HCT116 (cell line): ENCODE measurements around the gene CYTL1. TPM values are rescaled to one million over a fixed set of nuclear protein-coding genes. Genes with fewer than 3 reads are reported as not detected.

Experiments used
- ATAC-seq: fragments of 200-7000 bp; cut with Tn5 transposase; 2 replicates; pipeline ENCODE4 v1.9.1; 2020; ENCODE audit warnings: mild to moderate bottlenecking, moderate library complexity
- BruUV-seq: library from RNA; stranded (reverse); fragments of 400-500 nt; replicated peaks from 2 replicates; lab custom pipeline; 2021; lab: Mats Ljungman, UMichigan
- CTCF ChIA-PET: fragments of 300-600 bp; sonication (Branson Sonifier 250); formaldehyde crosslinking; loops from one replicate; lab custom pipeline; 2021; ENCODE audit warnings: antibody characterized with exemption; lab: Charles Lee
- POLR2A ChIA-PET: fragments of 300-600, 350-600 bp; sonication (Branson Sonifier 250); formaldehyde crosslinking; loops from one replicate; lab custom pipeline; 2021; ENCODE audit warnings: antibody characterized with exemption; lab: Charles Lee
- RAD21 ChIA-PET, 2 experiments: fragments of 300-600 bp; sonication (Branson Sonifier 250); formaldehyde crosslinking; loops; one replicate each; lab custom pipeline; 2023; ENCODE audit warnings: low total read pairs in 2 of 2; ENCODE audit not compliant: uncharacterized antibody in 2 of 2, unreplicated experiment in 2 of 2, low non-redundant PET in 1 of 2; lab: Charles Lee
- DNase-seq: peaks from one replicate; pipeline ENCODE4 v3.0.0-alpha.2; 2010; ENCODE audit warnings: low read depth, low spot score
- H2AFZ ChIP-seq: fragments of 200-600 bp; shearing (Covaris generic), sonication (generic); 2 replicates; pipeline ENCODE4 v1.6.1; 2017; ENCODE audit warnings: low read depth, mixed run types, mixed read lengths, antibody characterized with exemption, low read length; ENCODE audit not compliant: poor library complexity, severe bottlenecking
- H3K27ac ChIP-seq: 2 replicates; pipeline ENCODE4 v1.5.1; 2012; ENCODE audit warnings: low read depth, low read length
- H3K27me3 ChIP-seq: fragments of 200-600 bp; sonication (generic); 2 replicates; pipeline ENCODE4 v1.6.1; 2016; ENCODE audit warnings: mixed run types, low read length, mixed read lengths; ENCODE audit not compliant: insufficient read depth
- H3K36me3 ChIP-seq, 2 experiments: fragments of 200-500 bp in 1 of 2; fragments of 200-600 bp in 1 of 2; sonication (Bioruptor generic) in 1 of 2; sonication (generic) in 1 of 2; 2 replicates each; pipeline versions ENCODE4 v1.5.1 to v1.6.1; 2014 to 2016; ENCODE audit warnings: low read length in 2 of 2, inconsistent platforms in 1 of 2, mixed read lengths in 1 of 2, mixed run types in 1 of 2; ENCODE audit not compliant: insufficient read depth in 2 of 2, control insufficient read depth in 1 of 2
- H3K4me1 ChIP-seq, 2 experiments: fragments of 200-600 bp in 1 of 2; sonication (generic) in 1 of 2; 2 replicates each; pipeline versions ENCODE4 v1.5.1 to v1.6.1; 2012 to 2017; ENCODE audit warnings: low read length in 2 of 2, inconsistent platforms in 1 of 2, mild to moderate bottlenecking in 1 of 2, mixed read lengths in 1 of 2, mixed run types in 1 of 2, moderate library complexity in 1 of 2; ENCODE audit not compliant: insufficient read depth in 2 of 2, control insufficient read depth in 1 of 2
- H3K4me2 ChIP-seq: fragments of 200-600 bp; sonication (generic); 2 replicates; pipeline ENCODE4 v1.6.1; 2017; ENCODE audit warnings: mixed run types, low read length, mixed read lengths
- H3K4me3 ChIP-seq, 2 experiments: fragments of 200-600 bp in 1 of 2; sonication (generic) in 1 of 2; replicated peaks in 1 of 2; 2 replicates each; pipeline ENCODE4 v1.5.1; 2011 to 2016; ENCODE audit warnings: low read length in 2 of 2, control low read depth in 1 of 2, low read depth in 1 of 2, mild to moderate bottlenecking in 1 of 2, mixed read lengths in 1 of 2, mixed run types in 1 of 2
- H3K79me2 ChIP-seq: fragments of 200-600 bp; sonication (generic); 2 replicates; pipeline ENCODE4 v1.6.1; 2017; ENCODE audit warnings: mild to moderate bottlenecking, mixed run types, low read length, moderate library complexity, mixed read lengths; ENCODE audit not compliant: insufficient read depth
- H3K9ac ChIP-seq: fragments of 200-600 bp; sonication (generic); 2 replicates; pipeline ENCODE4 v1.6.1; 2016; ENCODE audit warnings: low read length, mixed read lengths
- H3K9me2 ChIP-seq: fragments of 200-600 bp; sonication (generic), shearing (Covaris generic); 2 replicates; pipeline ENCODE4 v1.6.1; 2017; ENCODE audit warnings: mixed run types, mild to moderate bottlenecking, moderate library complexity; ENCODE audit not compliant: insufficient read depth
- H3K9me3 ChIP-seq, 2 experiments: fragments of 200-500 bp in 1 of 2; fragments of 200-600 bp in 1 of 2; sonication (Bioruptor generic) in 1 of 2; sonication (generic) in 1 of 2; 2 replicates each; pipeline ENCODE4 v1.6.1; 2014 to 2017; ENCODE audit warnings: low read length in 2 of 2, mixed read lengths in 2 of 2, inconsistent platforms in 1 of 2, low read depth in 1 of 2, mild to moderate bottlenecking in 1 of 2, mixed run types in 1 of 2, moderate library complexity in 1 of 2; ENCODE audit not compliant: control insufficient read depth in 1 of 2, insufficient read depth in 1 of 2
- H4K20me1 ChIP-seq: fragments of 200-600 bp; sonication (generic), shearing (Covaris generic); 2 replicates; pipeline ENCODE4 v1.6.1; 2017; ENCODE audit warnings: mixed run types, mild to moderate bottlenecking, moderate library complexity; ENCODE audit not compliant: insufficient read depth
- CBX3 ChIP-seq: IDR thresholded peaks from 2 replicates; pipeline ENCODE4 v1.6.1; 2012; ENCODE audit warnings: low read depth
- CTCF ChIP-seq, 3 experiments: fragments of 200-600 bp in 1 of 3; sonication (generic) in 1 of 3; IDR thresholded peaks in 2 of 3; conservative IDR thresholded peaks in 1 of 3; 2 replicates each; pipeline ENCODE4 v1.5.1; 2012 to 2017; ENCODE audit warnings: low read depth in 2 of 3, low read length in 2 of 3, antibody characterized with exemption in 1 of 3, borderline replicate concordance in 1 of 3, control low read depth in 1 of 3, mild to moderate bottlenecking in 1 of 3, mixed read lengths in 1 of 3, mixed run types in 1 of 3, moderate library complexity in 1 of 3; ENCODE audit not compliant: insufficient read depth in 1 of 3
- EGR1 ChIP-seq: IDR thresholded peaks from 2 replicates; pipeline ENCODE4 v1.6.1; 2012; ENCODE audit warnings: low read depth
- ELF1 ChIP-seq: IDR thresholded peaks from 2 replicates; pipeline ENCODE4 v1.6.1; 2012; ENCODE audit warnings: low read depth, borderline replicate concordance
- EZH2 ChIP-seq: fragments of 200-600 bp; sonication (generic); IDR thresholded peaks from 2 replicates; pipeline ENCODE4 v1.6.1; 2017; ENCODE audit warnings: antibody characterized with exemption, mixed run types
- EZH2phosphoT487 ChIP-seq: fragments of 200-600 bp; IDR thresholded peaks from 2 replicates; pipeline ENCODE4 v1.6.1; 2018; ENCODE audit warnings: antibody characterized with exemption, borderline replicate concordance
- JUND ChIP-seq: IDR thresholded peaks from 2 replicates; pipeline ENCODE4 v1.6.1; 2012
- POLR2AphosphoS5 ChIP-seq: IDR thresholded peaks from 2 replicates; pipeline ENCODE4 v1.6.1; 2011; ENCODE audit warnings: mild to moderate bottlenecking, low read depth, low read length, moderate library complexity
- RAD21 ChIP-seq: IDR thresholded peaks from 2 replicates; pipeline ENCODE4 v1.6.1; 2012; ENCODE audit warnings: low read depth, mild to moderate bottlenecking
- SIN3A ChIP-seq: IDR thresholded peaks from 2 replicates; pipeline ENCODE4 v1.6.1; 2012; ENCODE audit warnings: low read depth
- SP1 ChIP-seq: IDR thresholded peaks from 2 replicates; pipeline ENCODE4 v1.6.1; 2012; ENCODE audit warnings: low read depth
- TCF7L2 ChIP-seq: IDR thresholded peaks from 2 replicates; pipeline ENCODE4 v1.7.0; 2011; ENCODE audit warnings: borderline replicate concordance, inconsistent platforms; ENCODE audit not compliant: insufficient read depth, insufficient read length; ENCODE audit errors: extremely low read depth
- ZBTB33 ChIP-seq: IDR thresholded peaks from 2 replicates; pipeline ENCODE4 v1.6.1; 2011; ENCODE audit warnings: mild to moderate bottlenecking, low read length, moderate library complexity; ENCODE audit not compliant: insufficient replicate concordance; ENCODE audit errors: extremely low read depth
- intact Hi-C: fragments of 100-400 bp; cut with micrococcal nuclease; formaldehyde crosslinking; loops from 2 replicates; pipeline ENCODE4 v1.10.0; 2022
- total RNA-seq: library from RNA; stranded (reverse); gene quantifications from one replicate; pipeline ENCODE4 v1.2.1, GENCODE V29; 2021; ENCODE audit not compliant: unreplicated experiment
- TF ChIP-seq, protein P1 (sequence below): IDR thresholded peaks from 2 replicates; pipeline ENCODE4 v1.6.1; 2012
- TF ChIP-seq, protein P2 (sequence below): IDR thresholded peaks from 2 replicates; pipeline ENCODE4 v1.6.1; 2012

CYTL1 gene
- total RNA-seq, 1 experiment from 2014 or later, result not detected

DNA sequence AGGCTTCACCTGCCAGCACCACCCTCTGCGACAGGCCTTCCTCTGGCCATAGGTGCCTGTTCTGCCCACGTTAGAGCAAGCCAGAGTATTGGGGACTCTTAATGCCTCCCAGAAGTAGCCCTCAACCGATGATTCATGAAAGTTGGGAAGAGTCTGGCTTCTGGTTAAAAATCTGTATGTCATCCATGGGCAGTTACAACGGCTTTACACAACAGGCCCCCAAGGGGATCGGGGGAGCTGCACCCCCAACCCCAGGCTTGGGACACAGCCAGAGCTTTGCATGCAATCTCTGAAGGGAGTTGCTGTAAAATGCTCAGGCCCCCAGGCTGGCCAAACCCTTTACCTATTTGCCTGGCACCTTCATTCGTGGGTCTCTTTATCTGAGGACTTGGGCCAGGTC lies 5.4 kb upstream of the CYTL1 start:
- Histone ChIP-seq H4K20me1 (no peaks in the 10 kb centered on the region), H3K36me3 (no peaks in the 10 kb centered on the region), H3K4me1 (no peaks in the 10 kb centered on the region), H3K27ac (no peak overlapping the region), H2AFZ (no peak overlapping the region), H3K79me2 (no peaks in the 10 kb centered on the region), H3K4me3 (no peak overlapping the region), H3K9me2 (no peaks in the 10 kb centered on the region), H3K9me3 (no peaks in the 10 kb centered on the region), H3K27me3 (peaks cover 25% of the 10 kb centered on the region; the same call in 1 of the 2 replicates), H3K9ac (no peak overlapping the region), H3K4me2 (no peak overlapping the region)
- TF ChIP-seq EZH2 (no peak), ZBTB33 (no peak), SIN3A (no peak), ELF1 (no peak), SP1 (no peak)
- DNase-seq, result no peak
- ATAC-seq, result no peak
- intact Hi-C loops, result no loop called here
- ChIA-PET POLR2A (no interaction called here), CTCF (no interaction called here), RAD21 (no interaction called here)
- no TSS peak for BruUV-seq

DNA sequence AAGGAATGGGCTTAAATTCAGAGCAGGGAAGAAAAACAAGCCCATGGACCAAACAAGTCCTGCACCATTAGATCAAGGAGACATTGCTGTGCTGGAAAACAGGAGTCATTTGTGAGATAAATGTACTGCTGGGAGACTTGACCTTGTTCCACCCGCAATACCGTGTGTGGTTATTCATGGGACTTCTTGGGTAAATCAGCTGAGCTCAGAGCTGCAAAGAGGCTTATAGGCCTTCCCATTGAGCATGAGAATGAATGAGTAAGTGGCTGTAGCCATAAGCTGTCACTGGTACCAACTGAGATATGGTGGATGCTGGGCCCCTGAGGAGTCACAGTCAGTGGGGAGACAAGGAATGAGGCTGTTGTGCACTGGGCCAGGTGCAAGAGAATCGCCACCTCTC lies 2.3 kb upstream of the CYTL1 start:
- ATAC-seq (no peak), DNase-seq (no peak)
- no peak overlapping the region for H3K4me2 ChIP-seq
- no peak overlapping the region for H3K9ac ChIP-seq
- H3K36me3 ChIP-seq, result no peaks in the 10 kb centered on the region
- no peak overlapping the region for H3K27ac ChIP-seq
- no peaks in the 10 kb centered on the region for H3K9me2 ChIP-seq
- no peaks in the 10 kb centered on the region for H3K79me2 ChIP-seq
- no peak overlapping the region for H3K4me3 ChIP-seq
- ChIA-PET RAD21 (no interaction called here), CTCF (no interaction called here), POLR2A (no interaction called here)
- intact Hi-C loops, result no loop called here
- no TSS peak for BruUV-seq
- no peaks in the 10 kb centered on the region for H3K4me1 ChIP-seq
- H3K27me3 ChIP-seq, result peaks cover 13% of the 10 kb centered on the region; the same call in 1 of the 2 replicates
- no peak overlapping the region for H2AFZ ChIP-seq
- no peaks in the 10 kb centered on the region for H4K20me1 ChIP-seq
- H3K9me3 ChIP-seq, result no peaks in the 10 kb centered on the region
- no peak for TF ChIP-seq EZH2phosphoT487
- TF ChIP-seq JUND, result no peak
- TF ChIP-seq CTCF (IDR thresholded peaks at IDR 0.05 in 2 of 3, conservative IDR thresholded peaks at IDR 0.05 in 1 of 3; ENCODE audit: borderline replicate concordance in 1 of 3, insufficient read depth in 1 of 3, low read depth in 2 of 3, low read length in 2 of 3), result no peak
- no peak for TF ChIP-seq RAD21
- TF ChIP-seq, protein P1, sequence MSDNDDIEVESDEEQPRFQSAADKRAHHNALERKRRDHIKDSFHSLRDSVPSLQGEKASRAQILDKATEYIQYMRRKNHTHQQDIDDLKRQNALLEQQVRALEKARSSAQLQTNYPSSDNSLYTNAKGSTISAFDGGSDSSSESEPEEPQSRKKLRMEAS, result no peak
- TF ChIP-seq POLR2AphosphoS5, result no peak
- no peak for TF ChIP-seq ELF1
- TF ChIP-seq EGR1, result no peak
- no peak for TF ChIP-seq SIN3A
- no peak for TF ChIP-seq CBX3
- TF ChIP-seq TCF7L2, result no peak
- TF ChIP-seq, protein P2, sequence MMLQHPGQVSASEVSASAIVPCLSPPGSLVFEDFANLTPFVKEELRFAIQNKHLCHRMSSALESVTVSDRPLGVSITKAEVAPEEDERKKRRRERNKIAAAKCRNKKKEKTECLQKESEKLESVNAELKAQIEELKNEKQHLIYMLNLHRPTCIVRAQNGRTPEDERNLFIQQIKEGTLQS, result no peak
